Measurements from ENCODE around the gene KCNIP4. TPM values are rescaled to one million over a fixed set of nuclear protein-coding genes. Genes with fewer than 3 reads are reported as not detected.

The KCNIP4 gene
- total RNA-seq, 1 donor from 2014 or later, result not detected

GRCh38 chr4:21415728-21416127, 532.8 kb downstream of the KCNIP4 start:
- Histone ChIP-seq H3K27me3 (ENCODE audit: low read depth) (no peaks in the 10 kb centered on the region), H3K4me3 (no peak overlapping the region), H3K4me1 (no peaks in the 10 kb centered on the region), H3K27ac (no peak overlapping the region), H3K36me3 (no peaks in the 10 kb centered on the region), H3K9me3 (no peaks in the 10 kb centered on the region)
- intact Hi-C loops (cut with DNase I), result no loop called here
- ATAC-seq (no peak), DNase-seq (no peak)
- no peak for TF ChIP-seq CTCF (IDR thresholded peaks at IDR 0.05)

GRCh38 chr4:21413807-21414370, 534.7 kb downstream of the KCNIP4 start:
- Histone ChIP-seq H3K4me3 (no peak overlapping the region), H3K27me3 (ENCODE audit: low read depth) (no peaks in the 10 kb centered on the region), H3K9me3 (no peaks in the 10 kb centered on the region), H3K4me1 (no peaks in the 10 kb centered on the region), H3K36me3 (no peaks in the 10 kb centered on the region), H3K27ac (no peak overlapping the region)
- TF ChIP-seq CTCF (IDR thresholded peaks at IDR 0.05), result no peak
- intact Hi-C loops (cut with DNase I), result no loop called here
- no peak for DNase-seq
- ATAC-seq, result no peak

GRCh38 chr4:21411086-21411485, 537.5 kb downstream of the KCNIP4 start:
- intact Hi-C loops (cut with DNase I), result no loop called here
- ATAC-seq (no peak), DNase-seq (no peak)
- Histone ChIP-seq H3K36me3 (no peaks in the 10 kb centered on the region), H3K27ac (no peak overlapping the region), H3K9me3 (no peaks in the 10 kb centered on the region), H3K27me3 (ENCODE audit: low read depth) (no peaks in the 10 kb centered on the region), H3K4me1 (no peaks in the 10 kb centered on the region), H3K4me3 (no peak overlapping the region)
- TF ChIP-seq CTCF (IDR thresholded peaks at IDR 0.05), result no peak

DNA sequence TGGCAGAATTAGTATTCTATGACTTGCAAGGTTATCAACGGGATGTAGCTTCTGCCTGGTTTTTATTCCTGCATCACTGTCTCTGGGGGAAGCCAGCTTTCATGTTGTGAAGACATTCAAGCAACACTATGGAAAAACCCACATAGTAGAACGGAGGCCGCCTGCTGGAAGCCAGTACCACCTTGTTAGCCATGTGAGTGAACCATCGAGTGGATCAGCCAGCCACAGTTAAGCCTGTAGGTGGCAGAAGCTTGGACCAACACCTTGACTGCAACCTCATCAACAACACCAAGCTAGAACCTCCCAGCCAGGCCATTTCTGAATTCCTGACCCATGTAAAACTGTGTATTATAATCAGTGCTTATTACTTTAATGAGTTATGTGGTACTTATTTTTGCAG, 538.2 kb downstream of the KCNIP4 start:
- H3K27ac ChIP-seq, result no peak overlapping the region
- no peaks in the 10 kb centered on the region for H3K9me3 ChIP-seq
- H3K27me3 ChIP-seq (ENCODE audit: low read depth), result no peaks in the 10 kb centered on the region
- intact Hi-C loops (cut with DNase I), result no loop called here
- H3K4me3 ChIP-seq, result no peak overlapping the region
- DNase-seq (no peak), ATAC-seq (no peak)
- no peaks in the 10 kb centered on the region for H3K4me1 ChIP-seq
- H3K36me3 ChIP-seq, result no peaks in the 10 kb centered on the region
- no peak for TF ChIP-seq CTCF (IDR thresholded peaks at IDR 0.05)

GRCh38 chr4:21387683-21388082, 560.9 kb downstream of the KCNIP4 start:
- H3K27ac ChIP-seq, result no peak overlapping the region
- ATAC-seq, result no peak
- H3K9me3 ChIP-seq, result no peaks in the 10 kb centered on the region
- no peak for TF ChIP-seq CTCF (IDR thresholded peaks at IDR 0.05)
- no peak for DNase-seq
- H3K36me3 ChIP-seq, result no peaks in the 10 kb centered on the region
- intact Hi-C loops (cut with DNase I), result no loop called here
- no peaks in the 10 kb centered on the region for H3K4me1 ChIP-seq
- no peaks in the 10 kb centered on the region for H3K27me3 ChIP-seq (ENCODE audit: low read depth)
- no peak overlapping the region for H3K4me3 ChIP-seq

All from lower lobe of right lung (tissue), 2 donors.